ENCODE measurements around the gene ITGA7. TPM values are rescaled to one million over a fixed set of nuclear protein-coding genes. Genes with fewer than 3 reads are reported as not detected.
A peak's percentile ranks its signal among the peaks of the same experiment; 100 is the strongest.

ITGA7 gene
- total and polyA plus RNA-seq, 3 donors from 2014 or later = 26.4 to 43.3 (median 30.6) TPM

DNA sequence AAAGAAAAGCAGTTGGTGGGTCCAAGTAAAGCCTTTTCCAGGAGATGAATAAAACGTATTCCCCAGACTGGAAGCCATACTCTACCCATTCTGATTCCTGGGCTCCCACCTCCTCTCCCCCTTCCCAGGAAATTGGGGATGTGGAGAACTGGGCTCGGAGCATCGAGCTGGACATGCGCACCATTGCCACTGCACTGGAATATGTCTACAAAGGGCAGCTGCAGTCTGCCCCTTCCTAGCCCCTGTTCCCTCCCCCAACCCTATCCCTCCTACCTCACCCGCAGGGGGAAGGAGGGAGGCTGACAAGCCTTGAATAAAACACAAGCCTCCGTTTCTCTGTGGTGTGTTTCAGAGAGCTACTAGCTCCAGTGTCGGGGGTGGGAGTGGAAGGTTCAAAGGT, 11.7 kb upstream of the ITGA7 start:
- 74 to 80% methylated on average over 7 of the region's 7 CpGs for WGBS, 2 donors
- peaks cover 64% of the 10 kb centered on the region for H3K4me1 ChIP-seq
- TF ChIP-seq POLR2A (IDR thresholded peaks at IDR 0.05) (no peak), CTCF (IDR thresholded peaks at IDR 0.05) (no peak)

GRCh38 chr12:55718624-55719275, 11.0 kb upstream of the ITGA7 start:
- intact Hi-C loops (cut with DNase I; ENCODE audit: low total_unique reads) = no loop called here
- TF ChIP-seq POLR2A (IDR thresholded peaks at IDR 0.05) = no peak
- no peak for TF ChIP-seq CTCF (IDR thresholded peaks at IDR 0.05)
- H3K27ac ChIP-seq = peak overlapping the region; percentile 12 to 68
- DNase-seq = no peak
- peaks cover 58% of the 10 kb centered on the region for H3K4me1 ChIP-seq
- no peaks in the 10 kb centered on the region for H3K9me3 ChIP-seq
- no peak overlapping the region for H3K4me3 ChIP-seq
- H3K27me3 ChIP-seq = no peaks in the 10 kb centered on the region
- 52 to 59% methylated on average over 4 of the region's 4 CpGs for WGBS, 2 donors
- no peaks in the 10 kb centered on the region for H3K36me3 ChIP-seq (ENCODE audit: low read depth, missing control alignments)

More for the DNA sequence above, 11.7 kb upstream of the ITGA7 start:
- intact Hi-C loops (cut with DNase I; ENCODE audit: low total_unique reads) = no loop called here
- H3K36me3 ChIP-seq (ENCODE audit: low read depth, missing control alignments) = no peaks in the 10 kb centered on the region
- H3K9me3 ChIP-seq = no peaks in the 10 kb centered on the region
- DNase-seq = no peak
- no peak overlapping the region for H3K4me3 ChIP-seq
- H3K27me3 ChIP-seq = no peaks in the 10 kb centered on the region
- peak overlapping the region; percentile 12 to 22 for H3K27ac ChIP-seq

DNA sequence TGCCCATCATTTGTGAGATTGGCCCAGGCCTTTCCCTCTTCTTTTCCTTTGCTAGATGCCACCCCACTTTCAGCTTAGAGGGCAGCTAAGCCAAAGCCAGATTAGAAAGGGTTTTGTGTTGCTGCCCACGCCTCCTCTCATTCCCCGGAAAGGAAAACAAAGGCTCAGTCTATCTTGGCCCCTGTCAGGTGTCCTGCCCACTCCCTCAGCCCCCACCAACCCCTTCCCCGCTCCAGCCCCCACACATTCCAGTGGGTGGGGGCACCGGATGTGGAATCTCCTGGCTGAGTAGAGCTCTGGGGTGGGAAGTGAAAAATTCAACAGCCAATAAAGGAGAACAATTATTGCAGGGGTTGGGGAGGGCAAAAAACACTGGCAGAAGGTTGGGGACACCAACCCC, 10.3 kb upstream of the ITGA7 start:
- DNase-seq = peak; percentile 69
- no peak overlapping the region for H3K4me3 ChIP-seq
- peaks cover 57% of the 10 kb centered on the region for H3K4me1 ChIP-seq
- WGBS, 2 donors = 22 to 27% methylated on average over 4 of the region's 4 CpGs
- no peaks in the 10 kb centered on the region for H3K36me3 ChIP-seq (ENCODE audit: low read depth, missing control alignments)
- H3K27ac ChIP-seq = peak overlapping the region in 1 of 2 donors; percentile 68
- H3K9me3 ChIP-seq = no peaks in the 10 kb centered on the region
- intact Hi-C loops (cut with DNase I; ENCODE audit: low total_unique reads) = no loop called here
- TF ChIP-seq POLR2A (IDR thresholded peaks at IDR 0.05) (no peak), CTCF (IDR thresholded peaks at IDR 0.05) (no peak)
- H3K27me3 ChIP-seq = no peaks in the 10 kb centered on the region

- no peak for DNase-seq
- Histone ChIP-seq H3K4me1 (peaks cover 63% of the 10 kb centered on the region), H3K4me3 (peak overlapping the region; percentile 85 to 95), H3K27ac (peak overlapping the region; percentile 90 to 96), H3K36me3 (ENCODE audit: low read depth, missing control alignments) (no peaks in the 10 kb centered on the region), H3K9me3 (no peaks in the 10 kb centered on the region), H3K27me3 (no peaks in the 10 kb centered on the region)
- 22 to 36% methylated on average over 8 of the region's 8 CpGs for WGBS, 2 donors
- intact Hi-C loops (cut with DNase I; ENCODE audit: low total_unique reads) = no loop called here
- no peak for TF ChIP-seq CTCF (IDR thresholded peaks at IDR 0.05)
- TF ChIP-seq POLR2A (IDR thresholded peaks at IDR 0.05) = no peak
These were observed 9.6 kb upstream of the ITGA7 start for GRCh38 chr12:55717011-55718007.
